Stomach (tissue), 4 donors: ENCODE data around the gene ALG6.

Experiments
- CTCF ChIP-seq, 7 experiments: fragments of 450-650 bp in 4 of 7; fragments of 200-600 bp in 3 of 7; sonication (generic) in 3 of 7; IDR thresholded peaks; one replicate each; pipeline ENCODE4 v1.5.1; 2016 to 2019; ENCODE audit warnings: antibody characterized with exemption in 7 of 7, control low read depth in 2 of 7, mild to moderate bottlenecking in 1 of 7
- EP300 ChIP-seq: sonication (generic); formaldehyde crosslinking; IDR thresholded peaks from one replicate; pipeline ENCODE4 v1.6.1; 2017; ENCODE audit warnings: antibody characterized with exemption
- POLR2A ChIP-seq, 4 donors: fragments of 450-650 bp; IDR thresholded peaks; one replicate each; pipeline ENCODE4 v1.6.1; 2016; ENCODE audit warnings: antibody characterized with exemption in 4 of 4, control low read depth in 2 of 4, mild to moderate bottlenecking in 1 of 4, moderate library complexity in 1 of 4
- POLR2AphosphoS5 ChIP-seq, 3 donors: sonication (generic); formaldehyde crosslinking; IDR thresholded peaks; one replicate each; pipeline ENCODE4 v1.6.1; 2016; ENCODE audit warnings: antibody characterized with exemption in 3 of 3

- TF ChIP-seq CTCF (IDR thresholded peaks at IDR 0.05) (no peak), POLR2A (IDR thresholded peaks at IDR 0.05) (no peak), POLR2AphosphoS5 (IDR thresholded peaks at IDR 0.05) (no peak), EP300 (no peak)
Observed at GRCh38 chr1:63329621-63330330, 37.7 kb upstream of the ALG6 start.
